Right lobe of liver (tissue), 6 donors: ENCODE data around the gene CPNE6. TPM values are rescaled to one million over a fixed set of nuclear protein-coding genes. Genes with fewer than 3 reads are reported as not detected.

Experiments
- ATAC-seq, 4 donors: fragments of 200-7000 bp; cut with Tn5 transposase; one replicate each; pipeline ENCODE4 v1.9.1; 2020; ENCODE audit warnings: mild to moderate bottlenecking in 4 of 4, moderate library complexity in 4 of 4
- DNase-seq, 3 donors: peaks; one replicate each; pipeline ENCODE4 v3.0.0-alpha.2; 2020
- H3K27ac ChIP-seq, 3 donors: fragments of 200-600 bp; one replicate each; pipeline ENCODE4 v1.8.0; 2022
- H3K27me3 ChIP-seq, 2 donors: fragments of 200-600 bp; one replicate each; pipeline ENCODE4 v1.8.0; 2022
- H3K36me3 ChIP-seq, 4 donors: fragments of 200-600 bp; sonication (generic) in 1 of 4; one replicate each; pipeline versions ENCODE4 v1.5.1 to v1.8.0; 2017 to 2022; ENCODE audit warnings: control low read depth in 1 of 4
- H3K4me1 ChIP-seq, 4 donors: fragments of 200-600 bp; sonication (generic) in 1 of 4; one replicate each; pipeline versions ENCODE4 v1.5.1 to v1.8.0; 2017 to 2022; ENCODE audit warnings: control low read depth in 1 of 4
- H3K4me3 ChIP-seq, 3 donors: fragments of 200-600 bp; one replicate each; pipeline ENCODE4 v1.8.0; 2022
- H3K9me3 ChIP-seq, 4 donors: fragments of 200-600 bp; sonication (generic) in 1 of 4; one replicate each; pipeline versions ENCODE4 v1.5.1 to v1.8.0; 2017 to 2022; ENCODE audit warnings: control low read depth in 1 of 4
- CTCF ChIP-seq, 4 donors: fragments of 200-600 bp in 3 of 4; fragments of 450-650 bp in 1 of 4; IDR thresholded peaks; one replicate each; pipeline versions ENCODE4 v1.5.1 to v1.8.0; 2016 to 2022; ENCODE audit warnings: antibody characterized with exemption in 4 of 4, mild to moderate bottlenecking in 2 of 4
- POLR2A ChIP-seq: fragments of 450-650 bp; IDR thresholded peaks from one replicate; pipeline ENCODE4 v1.6.1; 2017; ENCODE audit warnings: antibody characterized with exemption, mild to moderate bottlenecking
- WGBS: methylation state at CpG from one replicate; pipeline ENCODE4 v1.1.6; 2018; ENCODE audit warnings: low coverage, low lambda C conversion rate; ENCODE audit not compliant: insufficient coverage; ENCODE audit errors: missing lambda C conversion rate; 5-methylcytosine and 5-hydroxymethylcytosine counted together
- intact Hi-C, 2 donors: fragments of 100-400 bp; cut with DNase I; formaldehyde crosslinking; loops; one replicate each; pipeline versions ENCODE4 v1.11.2 to v1.14.1; 2022
- total RNA-seq, 6 experiments: library from RNA; depleted of rRNA in 2 of 6; stranded (reverse); fragments of >200 nt in 2 of 6; fragmentation: NEBNext Ultra II Directional in 3 of 6; extraction: Animal tissue kit (Norgen Biotek cat#: 25700) in 3 of 6; gene quantifications; one replicate each; pipeline versions ENCODE4 v1.1.0 to v1.2.4, GENCODE V29; 2016 to 2023
- donor health status: DM: no; HTN: yes; CAD: no.
- donor health status: DM: no; HTN: no; CAD: no.
- donor health status: DM: no; HTN: no; CAD: no.
- donor health status: DM: no; HTN: yes; CAD: no.
- donor health status: DM: no; HTN: yes; CAD: no.

Gene CPNE6
- total RNA-seq, 6 experiments from 2014 or later, result 0.09 to 0.40 (median 0.18) TPM; not detected in 2

GRCh38 chr14:24126939-24127338, 55.6 kb downstream of the CPNE6 start:
- Histone ChIP-seq H3K9me3 (no peaks in the 10 kb centered on the region), H3K27me3 (no peaks in the 10 kb centered on the region), H3K4me3 (no peak overlapping the region), H3K27ac (no peak overlapping the region), H3K36me3 (peaks cover 0 to 24% (median 6%) of the 10 kb centered on the region in 4 donors), H3K4me1 (peaks cover 0 to 24% (median 10%) of the 10 kb centered on the region in 4 donors)
- intact Hi-C loops, result no loop called here
- no peak for ATAC-seq
- no peak for DNase-seq
- TF ChIP-seq CTCF (IDR thresholded peaks at IDR 0.05), result no peak
- no peak for TF ChIP-seq POLR2A

DNA sequence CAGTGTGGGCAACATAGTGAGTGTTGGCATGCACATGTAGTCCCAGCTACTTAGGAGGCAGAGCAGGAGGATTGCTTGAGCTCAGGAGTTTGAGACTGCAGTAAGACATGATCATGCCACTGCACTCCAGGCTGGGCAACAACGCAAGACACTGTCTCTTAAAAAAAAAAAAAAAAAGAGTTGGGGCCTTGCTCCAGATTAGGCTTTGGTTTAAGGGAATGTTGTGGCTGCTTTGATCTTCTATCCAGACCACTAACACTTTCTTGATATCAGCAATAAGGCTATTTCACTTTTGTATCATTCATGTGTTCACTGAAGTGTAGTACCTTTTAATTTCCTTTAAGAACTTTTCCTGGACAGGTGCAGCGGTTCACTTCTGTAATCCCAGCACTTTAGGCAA, 56.3 kb downstream of the CPNE6 start:
- DNase-seq (no peak), ATAC-seq (no peak)
- H3K27me3 ChIP-seq, result no peaks in the 10 kb centered on the region
- no peaks in the 10 kb centered on the region for H3K9me3 ChIP-seq
- 94% methylated on average over 2 of the region's 2 CpGs for WGBS
- TF ChIP-seq CTCF (IDR thresholded peaks at IDR 0.05) (no peak), POLR2A (no peak)
- peaks cover 0 to 31% (median 14%) of the 10 kb centered on the region in 4 donors for H3K4me1 ChIP-seq
- H3K27ac ChIP-seq, result no peak overlapping the region
- peaks cover 0 to 17% (median 4%) of the 10 kb centered on the region in 4 donors for H3K36me3 ChIP-seq
- no peak overlapping the region for H3K4me3 ChIP-seq
- intact Hi-C loops, result no loop called here

Other genes with a start within 250 kb of the CPNE6 start
- 10 to 100 TPM; 30.5 to 82.5 (median 45.1) TPM for gene DHRS4, start 117.8 kb upstream of the CPNE6 start, total RNA-seq
- 10 to 100 TPM; 17.7 to 53.6 (median 32.3) TPM for gene DHRS4L2, start 82.6 kb upstream of the CPNE6 start, total RNA-seq
- gene CARMIL3, start 19.6 kb upstream of the CPNE6 start, total RNA-seq, result 1 to 10 TPM in 1 of 6 experiments, under 1 TPM in 5; 0.18 to 1.9 (median 0.29) TPM
- 100 to 1,000 TPM; 124 to 615 (median 240) TPM for gene PCK2, start 22.7 kb downstream of the CPNE6 start, total RNA-seq
- gene DCAF11, start 43.2 kb downstream of the CPNE6 start, total RNA-seq, result 100 to 1,000 TPM in 3 of 6 experiments, 10 to 100 TPM in 3; 65.9 to 180 (median 103) TPM
- gene NRL, start 43.4 kb downstream of the CPNE6 start, total RNA-seq, result 1 to 10 TPM; 1.4 to 2.9 (median 2.1) TPM
- gene FITM1, start 59.1 kb downstream of the CPNE6 start, total RNA-seq, result 10 to 100 TPM in 3 of 6 experiments, 1 to 10 TPM in 3; 1.5 to 32.5 (median 9.3) TPM
- gene PSME1, start 64.6 kb downstream of the CPNE6 start, total RNA-seq, result 100 to 1,000 TPM in 4 of 6 experiments, 10 to 100 TPM in 2; 81.7 to 119 (median 107) TPM
- 10 to 100 TPM; 10.2 to 21.4 (median 11.9) TPM for gene EMC9, start 70.0 kb downstream of the CPNE6 start, total RNA-seq
- gene PSME2, start 75.0 kb downstream of the CPNE6 start, total RNA-seq, result 100 to 1,000 TPM in 4 of 6 experiments, 10 to 100 TPM in 2; 66.1 to 142 (median 110) TPM
- gene RNF31, start 75.9 kb downstream of the CPNE6 start, total RNA-seq, result 10 to 100 TPM; 17.5 to 39.6 (median 26.2) TPM
- 10 to 100 TPM; 17.4 to 66.6 (median 37.2) TPM for gene IRF9, start 89.7 kb downstream of the CPNE6 start, total RNA-seq
- 1 to 10 TPM; 1.6 to 7.4 (median 3.4) TPM for gene REC8, start 100.5 kb downstream of the CPNE6 start, total RNA-seq
- gene IPO4, start 117.3 kb downstream of the CPNE6 start, total RNA-seq, result 10 to 100 TPM; 17.9 to 44.0 (median 23.0) TPM
- gene TM9SF1, start 123.9 kb downstream of the CPNE6 start, total RNA-seq, result 10 to 100 TPM; 32.1 to 49.8 (median 41.2) TPM
- gene TSSK4, start 134.1 kb downstream of the CPNE6 start, total RNA-seq, result under 1 TPM in 2 of 6 experiments, not detected in 4; 0.29 TPM
- 10 to 100 TPM; 11.9 to 28.9 (median 17.1) TPM for gene CHMP4A, start 141.9 kb downstream of the CPNE6 start, total RNA-seq
- 1 to 10 TPM; 3.7 to 6.3 (median 4.9) TPM for gene MDP1, start 144.5 kb downstream of the CPNE6 start, total RNA-seq
- gene NEDD8, start 160.8 kb downstream of the CPNE6 start, total RNA-seq, result 10 to 100 TPM; 60.0 to 72.9 (median 68.7) TPM
- gene GMPR2, start 161.4 kb downstream of the CPNE6 start, total RNA-seq, result 10 to 100 TPM; 26.2 to 40.2 (median 34.2) TPM
- gene TINF2, start 171.1 kb downstream of the CPNE6 start, total RNA-seq, result 10 to 100 TPM; 13.4 to 28.1 (median 24.1) TPM
- 1 to 10 TPM in 2 of 6 experiments, under 1 TPM in 4; 0.37 to 1.9 (median 0.77) TPM for gene TGM1, start 191.6 kb downstream of the CPNE6 start, total RNA-seq
- gene RABGGTA, start 200.0 kb downstream of the CPNE6 start, total RNA-seq, result 10 to 100 TPM; 11.5 to 28.3 (median 15.2) TPM
- gene DHRS1, start 228.2 kb downstream of the CPNE6 start, total RNA-seq, result 10 to 100 TPM; 49.1 to 89.3 (median 60.1) TPM
- gene NOP9, start 228.3 kb downstream of the CPNE6 start, total RNA-seq, result 10 to 100 TPM in 4 of 6 experiments, 1 to 10 TPM in 2; 8.2 to 15.3 (median 11.4) TPM
- gene CIDEB, start 236.4 kb downstream of the CPNE6 start, total RNA-seq, result 100 to 1,000 TPM; 118 to 219 (median 196) TPM
- gene LTB4R2, start 238.6 kb downstream of the CPNE6 start, total RNA-seq, result 1 to 10 TPM; 1.8 to 5.8 (median 3.5) TPM
- gene LTB4R, start 239.9 kb downstream of the CPNE6 start, total RNA-seq, result 1 to 10 TPM; 2.7 to 5.5 (median 3.9) TPM